K562 treated with DMSO at 1 percent for 12 hours (cell line): ENCODE data around the gene TSPAN5. TPM values are rescaled to one million over a fixed set of nuclear protein-coding genes. Genes with fewer than 3 reads are reported as not detected.

Source experiments
- total RNA-seq: library from RNA; unstranded; fragments of 300-600 nt; gene quantifications from 2 replicates; pipeline ENCODE4 v1.2.3, GENCODE V29; 2022; ENCODE audit not compliant: insufficient read depth

TSPAN5 gene
- total RNA-seq = 1.9 and 4.0 TPM in 2 replicates

DNA sequence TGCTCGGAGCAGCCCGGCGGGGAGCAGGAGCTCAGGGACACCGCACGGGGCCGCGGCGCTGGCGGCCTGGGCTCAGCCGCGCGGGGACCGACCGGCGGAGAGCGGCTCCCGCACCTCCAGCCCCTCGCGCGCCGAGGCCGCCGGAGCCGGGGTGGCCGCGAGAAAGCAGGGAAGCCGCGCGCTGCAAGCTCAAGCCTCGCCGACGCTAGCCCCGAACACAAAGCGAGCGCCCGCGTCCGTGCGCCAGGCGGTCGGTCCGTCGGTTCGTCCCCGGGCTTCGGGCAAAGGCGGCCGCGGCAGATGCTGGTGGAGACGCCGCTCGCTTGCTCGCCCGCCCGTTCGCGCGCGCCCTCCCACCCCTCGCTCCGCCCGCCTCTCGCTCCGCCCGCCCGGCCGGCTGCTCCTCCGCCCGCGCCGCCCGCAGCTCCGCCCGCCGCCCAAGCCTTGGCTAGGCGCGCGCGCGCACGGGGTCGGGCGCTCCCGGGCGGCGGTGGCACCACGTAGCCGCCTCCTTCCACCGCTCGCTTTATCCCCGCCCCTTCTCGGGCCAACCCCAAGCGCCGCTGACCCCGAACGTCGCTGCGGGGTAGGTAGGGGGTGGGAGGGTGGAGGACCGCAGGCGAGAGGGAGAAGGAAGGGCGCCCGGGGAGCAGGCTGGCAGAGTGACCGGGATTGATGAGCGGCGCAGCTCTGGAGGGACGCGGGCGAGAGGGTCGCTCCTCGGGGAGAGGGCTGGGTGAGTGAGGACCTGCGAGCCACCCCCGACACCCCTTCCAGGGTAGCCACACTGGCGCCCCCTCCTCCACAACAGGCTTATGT is at the start of gene TSPAN5:
Gene TSPAN5 (minus strand): TSS at position 325 of the 819 bp plus-strand sequence.

